Measurements from ENCODE around the gene CACNB4.

CACNB4 gene

GRCh38 chr2:152098496-152099366 is at the start of gene CACNB4:
Gene CACNB4 (minus strand): TSS chr2:152099044.
- no peak for DNase-seq (ENCODE audit: low spot score)
- Histone ChIP-seq H3K27ac (peak within 1 kb of the TSS in 1 of 2 donors; percentile 58), H3K4me3 (peak within 1 kb of the TSS; percentile 80)
- TF ChIP-seq, protein P1, sequence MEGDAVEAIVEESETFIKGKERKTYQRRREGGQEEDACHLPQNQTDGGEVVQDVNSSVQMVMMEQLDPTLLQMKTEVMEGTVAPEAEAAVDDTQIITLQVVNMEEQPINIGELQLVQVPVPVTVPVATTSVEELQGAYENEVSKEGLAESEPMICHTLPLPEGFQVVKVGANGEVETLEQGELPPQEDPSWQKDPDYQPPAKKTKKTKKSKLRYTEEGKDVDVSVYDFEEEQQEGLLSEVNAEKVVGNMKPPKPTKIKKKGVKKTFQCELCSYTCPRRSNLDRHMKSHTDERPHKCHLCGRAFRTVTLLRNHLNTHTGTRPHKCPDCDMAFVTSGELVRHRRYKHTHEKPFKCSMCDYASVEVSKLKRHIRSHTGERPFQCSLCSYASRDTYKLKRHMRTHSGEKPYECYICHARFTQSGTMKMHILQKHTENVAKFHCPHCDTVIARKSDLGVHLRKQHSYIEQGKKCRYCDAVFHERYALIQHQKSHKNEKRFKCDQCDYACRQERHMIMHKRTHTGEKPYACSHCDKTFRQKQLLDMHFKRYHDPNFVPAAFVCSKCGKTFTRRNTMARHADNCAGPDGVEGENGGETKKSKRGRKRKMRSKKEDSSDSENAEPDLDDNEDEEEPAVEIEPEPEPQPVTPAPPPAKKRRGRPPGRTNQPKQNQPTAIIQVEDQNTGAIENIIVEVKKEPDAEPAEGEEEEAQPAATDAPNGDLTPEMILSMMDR (IDR thresholded peaks at IDR 0.05) = no peak

- TF ChIP-seq, protein P1 (IDR thresholded peaks at IDR 0.05) = no peak
- Histone ChIP-seq H3K4me3 (no peak overlapping the region), H3K27ac (no peak overlapping the region)
- DNase-seq (ENCODE audit: low spot score) = no peak
These were observed 35.8 kb upstream of the CACNB4 start for GRCh38 chr2:152134488-152135280.

DNA sequence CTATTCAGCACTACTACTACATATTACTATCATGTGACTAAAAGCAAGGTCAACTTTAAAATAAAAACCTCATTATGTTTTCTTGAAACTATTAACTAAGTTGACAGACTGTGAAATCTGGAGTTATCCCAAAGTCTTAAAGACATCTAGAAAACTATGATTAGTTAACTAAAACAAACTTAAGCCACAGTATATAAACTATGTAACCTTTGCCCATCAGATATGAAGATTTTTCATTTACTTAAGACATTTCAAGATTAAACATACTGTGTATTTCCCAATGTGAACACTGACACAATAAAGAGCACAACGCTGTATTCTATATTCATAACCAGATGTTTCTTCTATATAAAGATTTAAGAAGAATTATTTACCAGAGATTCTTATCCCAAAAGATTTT is 33.5 kb upstream of the CACNB4 start:
- Histone ChIP-seq H3K27ac (no peak overlapping the region), H3K4me3 (no peak overlapping the region)
- TF ChIP-seq, protein P1 (IDR thresholded peaks at IDR 0.05) = no peak
- DNase-seq (ENCODE audit: low spot score) = no peak

DNA sequence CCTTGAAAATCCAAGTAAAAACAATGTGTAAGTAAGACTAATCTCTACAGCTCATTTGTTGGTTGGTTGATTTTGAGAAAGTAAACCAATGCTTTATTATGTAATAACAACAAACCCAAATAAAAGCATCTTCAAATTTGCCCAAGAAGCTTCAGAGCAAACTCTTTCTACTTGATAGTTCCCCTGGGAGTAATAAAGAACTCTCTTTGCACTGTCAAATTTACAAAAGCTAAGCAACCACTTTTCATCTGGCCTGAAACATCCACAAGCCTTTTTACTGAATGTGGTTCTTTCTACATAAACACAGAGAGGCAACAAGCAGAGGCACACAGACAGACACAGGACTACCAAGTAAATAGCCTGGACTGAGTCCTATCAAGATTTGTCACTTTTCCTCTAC is 28.8 kb upstream of the CACNB4 start:
- H3K27ac ChIP-seq = no peak overlapping the region
- no peak for DNase-seq (ENCODE audit: low spot score)
- TF ChIP-seq, protein P1 (IDR thresholded peaks at IDR 0.05) = no peak
- H3K4me3 ChIP-seq = no peak overlapping the region

DNA sequence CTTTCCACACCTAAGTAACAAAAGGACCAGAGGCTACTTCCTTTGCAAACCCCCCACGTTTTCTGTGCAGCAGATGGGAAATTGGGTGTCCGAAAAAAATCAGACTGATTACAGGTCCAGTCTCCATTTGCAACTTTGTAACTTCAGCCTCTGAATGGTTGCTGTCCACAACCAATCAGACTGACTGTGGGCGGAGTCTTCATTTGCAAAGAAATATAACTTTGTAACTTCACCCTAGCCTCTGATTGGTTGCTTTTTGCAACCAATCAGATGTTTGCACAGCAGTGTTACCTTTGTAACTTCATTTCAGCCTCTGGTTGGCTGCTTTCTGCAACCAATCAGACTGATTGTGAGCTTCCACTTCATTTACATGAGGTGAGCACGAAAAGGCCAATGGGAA is 27.8 kb upstream of the CACNB4 start:
- TF ChIP-seq, protein P1 (IDR thresholded peaks at IDR 0.05) = no peak
- no peak for DNase-seq (ENCODE audit: low spot score)
- no peak overlapping the region for H3K4me3 ChIP-seq
- H3K27ac ChIP-seq = no peak overlapping the region

DNA sequence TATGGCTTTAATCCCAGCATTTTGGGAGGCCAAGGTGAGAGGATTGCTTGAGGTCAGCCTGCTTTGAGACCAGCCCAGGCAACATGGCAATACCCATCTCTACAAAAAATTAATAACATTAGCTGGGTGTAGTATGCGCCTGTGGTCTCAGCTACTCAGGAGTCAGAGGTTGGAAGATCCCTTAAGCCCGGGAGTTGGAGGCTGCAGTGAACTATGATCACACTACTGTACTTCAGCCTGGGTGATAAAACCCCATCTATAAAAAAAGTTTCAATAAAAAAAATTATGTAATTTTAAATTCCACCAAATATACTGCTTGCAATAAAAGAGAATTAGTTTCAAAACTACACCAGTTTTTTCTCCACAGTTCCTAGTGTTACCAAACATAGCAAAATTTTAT is 23.3 kb upstream of the CACNB4 start:
- Histone ChIP-seq H3K4me3 (no peak overlapping the region), H3K27ac (no peak overlapping the region)
- no peak for DNase-seq (ENCODE audit: low spot score)
- TF ChIP-seq, protein P1 (IDR thresholded peaks at IDR 0.05) = no peak
